HG03066 (cell line): ENCODE measurements around the gene CRCP.
"Not testable (repeated sequence)": the region's sequence is repeated elsewhere in the genome, so short reads cannot be mapped to it uniquely, and the experiment has no call there.

Experiments
- ATAC-seq: cut with Tn5 transposase; IDR thresholded peaks from one replicate; pipeline ENCODE4 v1.9.1; 2021; ENCODE audit warnings: low read depth; ENCODE audit not compliant: unreplicated experiment

The CRCP gene

DNA sequence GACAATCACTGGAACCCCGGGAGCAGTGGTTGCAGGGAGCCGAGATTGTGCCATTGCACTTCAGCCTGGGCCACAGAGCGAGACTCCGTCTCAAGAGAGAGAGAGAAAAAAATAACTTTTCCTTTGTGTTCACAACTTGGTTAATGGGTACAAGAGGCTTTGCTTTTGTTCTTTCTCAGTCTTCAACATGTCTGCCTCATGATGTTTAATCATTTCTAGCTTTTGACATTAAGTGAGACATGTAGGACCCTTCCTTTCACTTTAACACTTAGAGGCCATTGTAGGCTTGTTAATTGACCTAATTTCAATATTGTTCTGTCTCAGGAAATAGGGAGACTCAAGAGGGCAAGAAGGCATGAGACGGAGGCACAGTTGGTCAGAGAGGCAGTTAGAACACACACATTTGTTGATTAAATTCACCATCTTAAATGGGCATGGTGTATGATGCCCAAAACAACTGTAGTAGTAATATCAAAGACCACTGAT lies 9.3 kb upstream of the CRCP start:
- ATAC-seq, result no peak

DNA sequence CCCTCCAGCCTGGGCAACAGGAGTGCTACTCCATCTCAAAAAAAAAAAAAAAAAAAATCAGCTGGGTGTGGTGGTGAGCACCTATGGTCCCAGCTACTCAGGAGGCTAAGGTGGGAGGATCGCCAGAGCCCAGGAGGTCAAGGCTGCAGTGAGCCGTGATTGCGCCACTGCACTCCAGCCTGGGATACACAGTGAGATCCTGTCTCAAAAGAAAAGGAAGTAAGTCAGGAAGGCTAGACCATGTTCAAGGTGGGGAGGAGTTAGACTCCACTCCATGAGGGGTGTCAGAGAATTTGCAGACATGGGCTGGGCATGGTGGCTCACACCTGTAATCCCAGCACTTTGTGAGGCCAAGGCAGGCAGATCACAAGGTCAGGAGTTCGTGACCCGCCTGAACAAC lies 6.2 kb upstream of the CRCP start:
- ATAC-seq, result not testable (repeated sequence)

DNA sequence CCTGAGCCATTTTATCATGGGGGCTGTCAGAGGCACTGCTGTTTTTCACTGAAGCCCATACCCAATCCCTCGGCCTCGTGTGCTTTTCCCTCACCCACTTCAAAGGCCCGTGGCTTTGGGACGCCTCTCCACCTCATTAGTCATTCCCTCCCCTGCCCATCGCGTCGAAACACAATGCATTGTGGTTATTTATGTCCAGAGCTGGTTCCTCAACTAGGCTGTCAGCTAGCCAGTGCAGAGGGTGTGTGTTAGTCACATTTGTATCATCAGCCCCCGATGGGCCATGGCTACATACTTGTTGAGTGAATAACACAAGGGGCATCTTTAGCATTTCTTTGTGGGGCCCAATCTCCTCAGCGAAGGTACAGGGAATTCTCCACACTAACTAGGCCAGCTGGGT lies 3.8 kb upstream of the CRCP start:
- no peak for ATAC-seq

DNA sequence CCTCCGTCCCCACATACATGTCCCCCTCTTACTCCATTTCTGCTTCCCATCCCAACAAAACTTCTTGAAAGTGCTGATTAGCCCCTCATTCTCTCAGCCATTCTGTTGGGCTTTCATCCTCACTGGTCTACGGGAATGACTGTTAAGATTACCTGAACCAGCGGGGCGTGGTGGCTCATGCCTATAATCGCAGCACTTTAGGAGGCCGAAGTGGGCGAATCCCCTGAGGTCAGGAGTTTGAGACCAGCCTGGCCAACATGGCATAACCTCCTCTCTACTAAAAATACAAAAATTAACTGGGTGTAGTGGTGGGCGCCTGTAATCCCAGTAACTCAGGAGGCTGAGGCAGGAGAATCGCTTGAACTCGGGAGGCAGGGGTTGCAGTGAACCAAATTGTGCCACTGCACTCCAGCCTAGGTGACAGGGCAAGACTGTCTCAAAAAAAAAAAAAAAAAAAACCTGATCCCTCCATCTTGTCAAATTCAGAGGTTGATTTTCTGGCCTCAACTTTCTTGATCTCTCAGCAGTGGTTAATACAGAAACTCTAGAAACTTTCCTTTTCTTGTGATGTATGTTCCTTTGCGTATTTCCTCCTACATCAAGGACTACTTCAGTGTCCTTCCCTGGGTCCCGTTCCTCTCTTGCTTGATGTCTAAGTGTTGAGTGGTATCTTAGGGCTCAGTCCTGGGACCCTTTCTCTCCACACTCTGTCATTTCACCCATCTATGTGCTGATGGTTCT lies 2.2 kb downstream of the CRCP start:
- not testable (repeated sequence) for ATAC-seq

DNA sequence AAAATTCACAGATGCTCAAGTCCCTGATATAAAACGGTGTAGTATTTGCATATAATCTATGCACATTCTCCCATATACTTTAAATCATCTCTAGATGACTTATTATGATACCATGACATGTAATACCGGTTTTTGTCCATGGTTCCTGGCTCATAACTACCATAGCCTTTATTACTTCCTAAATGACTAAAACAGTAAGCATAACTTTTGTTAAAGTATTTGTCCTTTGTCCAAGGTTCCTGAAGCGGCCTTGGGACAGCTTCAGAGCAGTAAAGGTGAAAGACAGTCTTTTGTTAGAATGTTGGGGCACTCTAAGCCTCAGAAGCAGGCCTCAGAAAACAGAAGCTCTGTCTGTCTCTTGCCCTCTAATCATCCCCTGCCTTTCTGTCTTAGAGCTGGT lies 4.0 kb downstream of the CRCP start:
- no peak for ATAC-seq

DNA sequence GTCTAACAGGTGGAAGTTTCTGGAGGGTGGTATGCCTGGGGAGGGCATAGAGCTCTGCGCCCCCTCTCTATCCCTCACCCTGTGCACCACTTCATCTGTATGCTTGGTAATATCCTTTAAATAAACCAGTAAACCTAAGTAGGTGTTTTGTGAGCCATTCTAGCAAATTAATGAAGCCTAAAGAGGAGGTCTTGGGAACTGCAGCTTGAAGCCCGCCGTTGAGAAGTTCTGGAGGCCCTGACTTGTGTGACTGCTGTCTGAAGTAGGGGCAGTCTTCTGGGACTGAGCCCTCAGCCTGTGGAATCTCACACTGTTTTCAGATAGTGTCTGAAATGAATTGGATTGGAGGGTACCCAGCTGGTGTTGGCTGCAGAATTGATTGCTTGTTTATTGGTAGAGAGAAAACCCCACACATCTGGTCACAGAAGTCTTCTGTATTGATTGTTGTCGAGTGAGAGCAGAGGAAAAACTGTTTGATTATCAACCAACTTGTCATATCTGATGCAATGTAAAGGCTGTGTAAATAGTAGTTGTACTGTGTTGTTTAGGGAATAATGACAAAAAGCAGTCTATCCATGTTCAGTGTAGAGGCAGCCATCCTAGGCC lies 4.7 kb downstream of the CRCP start:
- ATAC-seq, result no peak

DNA sequence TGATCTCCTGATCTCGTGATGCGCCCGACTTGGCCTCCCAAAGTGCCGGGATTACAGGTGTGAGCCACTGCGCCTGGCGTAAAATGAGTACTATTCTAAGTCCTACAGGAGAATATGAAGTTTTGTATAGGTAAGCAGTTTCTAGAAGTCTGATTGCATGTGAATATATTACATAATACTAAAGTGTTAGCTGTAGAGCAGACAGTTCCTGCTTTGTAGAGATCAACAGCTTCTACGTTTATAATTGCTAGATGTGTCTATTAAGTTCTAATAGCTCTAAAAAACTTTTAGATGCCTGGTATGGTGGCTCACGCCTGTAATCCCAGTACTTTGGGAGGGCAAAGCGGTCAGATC lies 8.5 kb downstream of the CRCP start:
- no peak for ATAC-seq

DNA sequence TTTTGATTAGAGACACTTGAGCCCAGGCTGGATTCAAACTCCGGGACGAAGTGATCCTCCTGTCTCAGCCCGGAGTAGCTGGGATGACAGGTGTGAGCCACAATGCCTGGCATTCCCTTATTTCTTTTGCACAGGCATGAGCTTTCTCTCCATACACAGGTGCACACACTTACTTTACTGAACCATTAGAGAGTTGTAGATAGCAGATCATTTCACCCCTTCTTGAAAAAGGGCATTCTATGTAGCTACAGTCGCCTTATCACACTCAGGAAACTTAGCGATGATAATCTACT lies 9.9 kb downstream of the CRCP start:
- not testable (repeated sequence) for ATAC-seq

DNA sequence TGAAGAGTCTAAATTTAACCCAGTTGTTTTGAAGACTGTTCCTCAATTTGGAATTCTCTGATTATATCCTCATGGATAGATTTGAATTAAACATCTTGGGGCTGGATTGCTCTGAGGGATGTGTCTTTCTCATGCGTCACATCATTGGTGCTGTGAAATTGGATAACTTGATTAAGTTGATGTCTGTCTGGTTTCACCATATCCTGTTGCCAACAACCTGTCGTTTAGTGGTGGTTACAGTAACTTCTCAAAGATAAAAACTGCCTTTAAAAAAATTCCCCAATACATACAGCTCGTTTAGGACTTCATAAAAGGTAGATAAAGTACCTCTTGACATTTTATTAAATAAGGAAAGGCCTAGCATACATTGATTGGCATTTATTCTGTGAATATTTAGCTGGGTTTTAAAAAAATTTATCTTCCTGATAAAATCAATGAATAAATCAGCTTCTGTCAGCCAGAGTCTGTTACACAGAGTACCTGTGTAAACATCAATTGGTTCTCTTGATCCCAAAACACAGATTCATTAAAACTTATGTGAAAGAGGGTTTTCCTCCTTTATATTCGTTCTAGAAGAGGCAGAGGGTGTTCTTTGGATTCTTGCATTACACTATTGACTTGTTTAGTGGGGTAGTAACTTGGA lies 10.5 kb downstream of the CRCP start:
- ATAC-seq, result no peak

DNA sequence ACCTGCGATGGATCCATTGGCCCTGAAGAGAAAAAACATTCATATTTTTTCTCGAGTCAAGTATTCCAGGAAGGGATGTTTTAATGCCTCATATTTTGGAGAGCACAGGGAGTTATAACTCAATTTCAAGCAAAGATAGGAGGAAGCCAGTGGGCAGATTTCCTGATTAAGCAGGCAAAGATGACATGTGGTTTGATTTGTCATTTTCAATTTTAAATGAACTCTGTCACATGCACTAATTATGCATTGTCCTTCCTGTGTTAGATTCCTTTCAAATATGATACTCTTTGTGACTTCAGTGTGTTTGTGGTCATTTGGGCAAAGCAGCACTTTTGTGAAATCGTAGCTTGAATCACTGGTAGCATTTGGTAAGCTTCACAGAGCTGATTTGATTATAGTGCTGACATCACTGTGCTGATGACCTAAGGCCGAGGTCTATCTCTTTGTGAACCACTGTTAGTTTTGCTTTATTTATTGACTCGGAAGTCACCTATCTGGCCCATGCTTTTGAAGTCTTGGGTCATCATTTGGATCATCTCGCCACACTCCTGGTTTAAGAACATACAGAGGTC lies 11.2 kb downstream of the CRCP start:
- ATAC-seq, result not testable (repeated sequence)

DNA sequence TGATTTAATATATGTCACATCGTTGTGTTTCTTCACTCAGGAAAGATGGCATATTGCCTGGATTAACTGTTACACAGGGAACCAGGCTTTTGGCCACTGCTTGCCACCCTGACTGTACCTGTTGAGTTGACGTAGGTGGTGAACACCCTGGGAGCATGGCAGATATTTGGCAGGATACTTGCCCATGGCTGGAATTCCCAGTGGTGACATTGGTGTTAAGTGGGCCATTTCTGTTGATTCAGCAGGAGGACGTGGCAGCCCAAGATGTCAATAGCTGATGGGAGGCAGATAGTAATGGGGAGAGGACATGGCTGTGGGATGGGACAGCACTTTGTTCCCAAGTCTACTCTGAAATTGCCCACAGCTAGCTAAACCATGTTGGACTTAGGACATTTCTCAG lies 12.5 kb downstream of the CRCP start:
- ATAC-seq, result not testable (repeated sequence)

DNA sequence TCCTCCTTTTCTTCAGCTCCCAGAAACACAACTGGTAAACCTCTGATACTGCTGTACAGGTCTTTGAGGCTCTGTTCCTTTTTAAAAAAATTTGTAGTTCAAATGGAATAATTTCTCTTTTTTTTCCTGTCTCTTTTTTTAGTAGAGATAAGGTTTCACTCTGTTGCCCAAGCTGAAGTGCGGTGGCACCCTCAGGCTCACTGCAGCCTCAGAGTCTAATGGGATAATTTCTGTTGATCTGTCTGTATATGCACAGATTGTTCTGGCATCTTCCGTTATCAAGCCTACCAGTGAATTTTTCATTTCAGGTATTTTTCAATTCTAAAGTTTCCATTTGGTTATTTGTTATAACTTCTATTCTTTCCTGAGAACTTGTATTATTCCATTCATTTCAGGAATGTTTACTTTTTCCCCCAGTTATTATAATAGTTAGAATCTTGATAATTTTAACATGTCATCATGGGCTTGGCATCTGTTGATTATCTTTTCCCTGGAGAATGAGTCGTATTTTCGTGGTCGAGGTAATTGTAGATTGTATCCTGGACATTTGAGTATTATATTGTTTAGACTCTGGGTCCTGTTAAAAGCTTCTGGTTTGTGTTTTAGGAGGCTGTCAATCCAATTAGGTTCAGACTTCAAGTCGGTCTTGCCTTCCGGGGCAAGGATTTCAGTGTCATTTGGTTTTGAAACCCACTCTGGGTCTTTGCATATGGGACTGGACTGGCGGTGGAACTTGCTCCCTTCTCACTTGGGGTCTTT lies 24.5 kb downstream of the CRCP start:
- no peak for ATAC-seq

DNA sequence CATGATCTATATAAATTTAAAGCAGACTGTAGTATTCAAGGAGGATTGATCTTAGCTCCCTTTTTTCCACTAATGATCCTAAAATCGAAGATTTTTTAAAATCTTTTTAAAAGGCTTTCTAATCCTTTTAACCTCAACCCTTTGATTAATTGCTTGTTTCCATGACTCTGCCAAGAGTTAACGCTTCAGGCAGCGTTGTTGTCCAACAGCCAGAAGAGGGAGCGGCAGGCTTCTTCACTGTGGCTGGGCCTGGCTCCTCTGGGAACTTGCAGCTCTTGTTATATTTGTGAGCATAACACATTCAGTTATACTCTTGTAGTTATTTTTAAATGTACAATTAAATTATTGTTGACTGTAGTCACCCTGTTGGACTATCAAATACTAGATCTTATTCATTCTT lies 26.3 kb downstream of the CRCP start:
- no peak for ATAC-seq

DNA sequence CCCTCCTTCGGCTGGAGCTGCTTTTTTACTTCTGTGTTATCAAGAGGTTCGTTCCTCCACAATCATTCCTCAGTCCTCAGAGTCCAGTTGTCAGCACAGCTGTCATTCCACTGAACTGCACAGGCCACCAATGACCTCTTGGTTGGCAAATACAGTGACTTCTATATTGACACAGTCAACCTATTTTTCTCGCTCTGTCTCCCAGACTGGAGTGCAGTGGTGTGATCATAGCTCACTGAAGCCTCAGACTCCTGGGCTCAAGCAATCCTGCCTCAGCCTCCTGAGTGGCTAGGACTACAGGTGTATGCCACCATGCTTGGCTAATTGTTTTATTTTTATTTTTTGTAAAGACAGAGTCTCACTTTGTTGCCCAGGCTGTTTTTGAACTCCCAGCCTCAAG lies 27.7 kb downstream of the CRCP start:
- no peak for ATAC-seq

DNA sequence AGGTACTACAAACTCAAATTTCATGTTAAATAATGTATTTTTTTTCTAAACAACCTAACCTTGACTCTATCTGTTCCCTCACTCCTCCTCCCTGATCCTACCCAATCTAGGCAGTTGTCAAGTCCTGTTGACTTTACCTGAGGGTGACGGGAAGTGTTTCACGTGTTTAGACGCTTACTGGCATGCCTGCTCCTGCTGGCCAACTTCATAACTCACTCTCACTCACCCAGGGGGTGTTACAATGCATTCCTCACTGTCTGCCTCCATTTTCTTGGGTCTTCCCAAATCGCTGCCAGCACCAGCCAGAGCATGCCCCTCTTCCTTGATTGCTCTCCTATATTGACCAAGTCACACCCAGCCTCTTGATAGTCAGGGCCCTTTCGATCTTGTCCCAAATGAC lies 28.3 kb downstream of the CRCP start:
- ATAC-seq, result no peak

DNA sequence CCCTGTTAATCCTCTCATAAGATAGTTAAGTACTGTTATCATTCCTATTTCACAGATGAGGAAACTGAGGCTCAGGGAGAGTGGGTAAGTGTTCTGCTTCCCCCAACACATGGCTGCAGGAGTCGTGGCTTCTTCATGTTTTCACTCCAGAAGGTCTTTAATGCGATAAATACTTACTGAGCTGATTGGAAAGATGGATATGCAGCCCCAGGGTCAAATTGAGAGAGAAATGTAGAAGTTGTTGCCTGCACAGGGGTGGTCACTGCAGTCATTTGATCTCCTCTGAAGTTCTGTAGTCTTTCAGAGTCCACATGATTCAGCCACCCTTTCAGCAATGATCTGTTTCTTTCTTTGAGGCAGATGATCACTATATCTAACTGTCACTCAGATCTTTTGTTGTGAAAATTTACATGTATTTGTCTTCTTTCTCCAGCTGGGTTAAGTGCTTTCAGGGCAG lies 29.3 kb downstream of the CRCP start:
- no peak for ATAC-seq

DNA sequence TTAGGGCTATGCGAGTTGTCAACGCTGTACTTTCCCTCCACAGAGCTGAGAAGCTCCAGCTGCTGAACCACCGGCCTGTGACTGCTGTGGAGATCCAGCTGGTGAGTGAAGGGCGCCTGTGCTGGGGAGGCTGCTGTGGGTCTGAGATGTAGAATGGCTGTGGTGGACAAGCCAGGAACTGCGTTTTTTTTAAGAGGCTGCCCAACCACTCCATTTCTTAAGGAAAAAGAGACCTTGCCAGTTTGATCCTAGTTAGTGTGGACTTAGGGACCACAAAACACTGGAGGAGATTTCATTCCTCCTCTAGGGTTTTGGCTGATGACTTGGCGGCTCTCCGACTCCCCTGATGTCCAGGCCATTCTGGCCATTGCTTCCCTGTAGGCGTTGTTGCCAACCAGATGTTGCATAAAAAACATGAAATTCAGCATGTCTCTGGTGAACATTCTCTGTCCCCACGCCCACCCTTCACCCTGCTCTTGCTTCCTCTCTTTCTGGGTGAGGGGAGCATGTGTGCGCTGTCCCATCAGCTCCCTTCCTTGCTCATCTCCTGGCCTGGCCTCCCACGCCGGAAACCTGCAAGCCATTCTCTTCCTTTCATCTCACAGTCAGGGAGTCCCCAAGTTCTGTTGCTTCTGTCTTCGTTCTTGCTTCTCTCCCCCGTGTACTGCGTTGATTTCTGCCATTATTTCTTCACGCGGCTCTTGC lies 30.9 kb downstream of the CRCP start:
- no peak for ATAC-seq

DNA sequence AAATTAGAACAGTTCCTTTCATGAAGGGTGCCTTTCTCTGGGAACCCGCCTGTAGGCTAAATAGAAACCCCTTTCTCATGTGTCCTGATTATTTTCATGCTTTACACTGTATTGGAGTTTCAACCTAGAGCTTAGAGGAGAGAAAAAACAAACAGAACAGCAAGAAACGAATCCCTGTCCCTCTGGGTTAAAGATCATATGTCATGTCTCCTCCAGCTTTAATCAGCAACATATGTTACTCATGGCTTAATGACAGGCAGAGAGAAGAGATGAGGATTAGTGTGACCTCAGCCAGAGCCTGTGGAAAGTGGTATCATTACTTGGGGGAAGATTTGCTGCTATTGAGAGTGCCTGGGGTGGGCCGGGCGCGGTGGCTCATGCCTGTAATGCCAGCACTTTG lies 32.1 kb downstream of the CRCP start:
- ATAC-seq, result no peak

DNA sequence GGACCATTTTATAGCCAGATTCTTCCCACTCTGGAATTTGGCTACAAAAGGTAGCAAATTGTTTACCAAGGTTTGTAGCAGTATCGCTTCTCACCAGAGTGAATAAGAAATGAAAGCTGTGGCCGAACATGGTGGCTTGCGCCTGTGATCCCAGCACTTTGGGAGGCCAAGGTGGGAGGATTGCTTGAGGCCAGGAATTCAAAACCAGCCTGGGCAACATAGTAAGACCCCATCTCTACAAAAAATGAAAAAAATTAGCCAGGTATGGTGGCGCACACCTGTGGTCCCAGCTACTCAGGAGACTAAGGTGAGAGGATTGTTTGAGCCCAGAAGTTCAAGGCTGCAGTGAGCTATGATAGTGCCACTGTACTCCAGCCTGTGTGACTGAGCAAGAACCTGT lies 33.0 kb downstream of the CRCP start:
- not testable (repeated sequence) for ATAC-seq

DNA sequence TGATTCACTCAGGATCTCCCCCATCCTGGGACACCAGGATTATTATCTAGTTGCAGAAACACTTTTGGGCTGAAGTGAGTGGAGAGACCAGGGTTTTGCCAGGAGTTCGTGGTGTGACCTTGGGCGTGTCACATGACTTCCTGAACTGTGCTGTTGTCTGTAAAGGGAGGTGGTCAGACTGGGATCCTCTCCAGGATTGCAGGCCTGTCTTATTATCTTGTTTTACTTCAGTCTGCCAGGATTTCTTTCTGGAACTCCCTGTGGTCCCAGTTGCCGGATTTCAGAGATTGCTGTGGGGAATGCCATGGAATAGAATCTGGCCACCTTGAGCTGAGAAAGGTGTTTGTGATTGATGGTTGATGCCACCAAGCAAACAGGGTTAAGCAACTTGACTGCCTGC lies 35.8 kb downstream of the CRCP start:
- ATAC-seq, result no peak
